K562 (cell line): ENCODE results near the gene KCNN4. TPM values are rescaled to one million over a fixed set of nuclear protein-coding genes. Genes with fewer than 3 reads are reported as not detected.

Source experiments
- ATF7 ChIP-seq: fragments of 450-650 bp; IDR thresholded peaks from 2 replicates; pipeline ENCODE4 v1.7.1; 2014; ENCODE audit warnings: mild to moderate bottlenecking, moderate library complexity
- C11orf30 ChIP-seq: fragments of 450-650 bp; IDR thresholded peaks from 2 replicates; pipeline ENCODE4 v1.6.1; 2016; ENCODE audit warnings: low read depth, mild to moderate bottlenecking
- CBX1 ChIP-seq: sonication (generic); IDR thresholded peaks from 2 replicates; pipeline ENCODE4 v1.6.1; 2016; ENCODE audit warnings: antibody characterized with exemption, low read depth, mild to moderate bottlenecking
- FIP1L1 ChIP-seq: fragments of 200-400 bp; formaldehyde crosslinking; IDR thresholded peaks from 2 replicates; pipeline ENCODE4 v1.6.1; 2018; ENCODE audit warnings: mild to moderate bottlenecking, low read depth, low read length; ENCODE audit not compliant: poor library complexity, severe bottlenecking
- FOXP4 ChIP-seq: sonication (generic); formaldehyde crosslinking; IDR thresholded peaks from 2 replicates; pipeline ENCODE4 v1.8.0; 2022; ENCODE audit warnings: mild to moderate bottlenecking, missing genetic modification reagents, borderline replicate concordance
- HMG20B ChIP-seq: fragments of 250-450 bp; sonication (Bioruptor Pico); IDR thresholded peaks from 2 replicates; pipeline ENCODE4 v1.5.0; 2021; ENCODE audit warnings: mild to moderate bottlenecking
- HSF4 ChIP-seq: fragments of 250-450 bp; sonication (Bioruptor Pico); IDR thresholded peaks from 2 replicates; pipeline ENCODE4 v2.1.2; 2022; ENCODE audit warnings: mild to moderate bottlenecking, moderate library complexity, borderline replicate concordance
- ILF3 ChIP-seq: fragments of 450-650 bp; IDR thresholded peaks from 2 replicates; pipeline ENCODE4 v1.6.1; 2018; ENCODE audit warnings: antibody characterized with exemption, mild to moderate bottlenecking, moderate library complexity, borderline replicate concordance
- PHB2 ChIP-seq: fragments of 450-650 bp; IDR thresholded peaks from 2 replicates; pipeline ENCODE4 v1.6.1; 2017; ENCODE audit warnings: low read depth
- POU5F1 ChIP-seq: fragments of 150-350 bp; IDR thresholded peaks from 2 replicates; pipeline ENCODE4 v1.6.1; 2014; ENCODE audit warnings: borderline replicate concordance, low read length, low read depth, mild to moderate bottlenecking; ENCODE audit not compliant: partially characterized antibody
- RUNX1 ChIP-seq: sonication (generic); IDR thresholded peaks from 2 replicates; pipeline ENCODE4 v1.6.1; 2016; ENCODE audit warnings: antibody characterized with exemption, low read depth
- SAFB ChIP-seq: fragments of 200-400 bp; formaldehyde crosslinking; IDR thresholded peaks from 2 replicates; pipeline ENCODE4 v1.6.1; 2017; ENCODE audit warnings: low read depth, low read length, borderline replicate concordance
- SRSF7 ChIP-seq: fragments of 200-400 bp; formaldehyde crosslinking; optimal IDR thresholded peaks from 2 replicates; pipeline ENCODE3; 2017; ENCODE audit warnings: mild to moderate bottlenecking, low read depth, low read length
- TEAD1 ChIP-seq, 2 experiments: fragments of 450-650 bp in 1 of 2; sonication (generic) in 1 of 2; formaldehyde crosslinking; IDR thresholded peaks; 2 replicates each; pipeline versions ENCODE4 v1.4.0 to v1.8.0; 2020 to 2022; ENCODE audit warnings: mild to moderate bottlenecking in 2 of 2, missing genetic modification reagents in 1 of 2
- WHSC1 ChIP-seq: IDR thresholded peaks from one replicate; pipeline ENCODE4 v1.6.1; 2012; ENCODE audit warnings: low read length, control low read depth, inconsistent platforms
- ZBTB26 ChIP-seq: fragments of 450-650 bp; formaldehyde crosslinking; IDR thresholded peaks from 2 replicates; pipeline ENCODE4 v1.4.0; 2022; ENCODE audit warnings: missing genetic modification characterization
- ZC3H4 ChIP-seq: sonication (generic); formaldehyde crosslinking; IDR thresholded peaks from 2 replicates; pipeline ENCODE4 v1.9.0; 2021; ENCODE audit warnings: missing genetic modification reagents, borderline replicate concordance
- ZNF263 ChIP-seq: sonication (generic); formaldehyde crosslinking; IDR thresholded peaks from 2 replicates; pipeline ENCODE4 v1.8.0; 2022; ENCODE audit warnings: mild to moderate bottlenecking, missing genetic modification reagents, borderline replicate concordance
- ZNF551 ChIP-seq: fragments of 250-450 bp; sonication (Bioruptor Pico); IDR thresholded peaks from 2 replicates; pipeline ENCODE4 v1.5.0; 2021; ENCODE audit warnings: mild to moderate bottlenecking, moderate library complexity
- ZNF830 ChIP-seq: fragments of 250-450 bp; sonication (Bioruptor Pico); IDR thresholded peaks from 2 replicates; pipeline ENCODE4 v1.5.0; 2021; ENCODE audit warnings: mild to moderate bottlenecking
- polyA plus RNA-seq, 8 experiments: library from polyadenylated mRNA; depleted of rRNA in 4 of 8; stranded (reverse) in 5 of 8; unstranded in 3 of 8; fragments of >200 nt; fragmentation: Nextera tagmentation in 2 of 8; fragmentation: Illumina TruSeq in 1 of 8; extraction: Ambion mirVana in 2 of 8; extraction: Trizol in 1 of 8; gene quantifications; 2 replicates each; pipeline versions ENCODE4 v1.2.1 to v1.2.3, GENCODE V29; 2011 to 2014; ENCODE audit warnings: inconsistent platforms in 1 of 8, missing spikeins in 1 of 8
- total RNA-seq, 7 experiments: library from RNA; depleted of rRNA in 6 of 7; stranded (reverse); fragments of >200 nt in 6 of 7; fragmentation: Illumina TruSeq in 2 of 7; extraction: Trizol in 2 of 7; gene quantifications; 2 replicates each; pipeline versions ENCODE4 v1.2.1 to v1.2.3, GENCODE V29; 2011 to 2021; ENCODE audit warnings: low replicate concordance in 1 of 7

KCNN4 gene
- total and polyA plus RNA-seq, 9 of the 15 experiments (the other 6 are each of a cell fraction or from before 2014, with no cell fraction given): 0.53 to 37.7 (median 25.9) TPM

- TF ChIP-seq ZBTB26 (CRISPR knock-in tag) (peak; percentile 72; the same call in 1 of the 2 replicates), FIP1L1 (peak; percentile 55), POU5F1 (peak; percentile 67), FOXP4 (0 out of 2 replicates have a peak, but pooled peaks have one; percentile 72), ZNF551 (CRISPR knock-in tag) (no peak), HMG20B (no peak), SAFB (peak; percentile 84; the same call in 1 of the 2 replicates), ZNF830 (CRISPR knock-in tag) (no peak), ILF3 (no peak), PHB2 (no peak), ATF7 (peak; percentile 84), HSF4 (CRISPR knock-in tag) (no peak), RUNX1 (no peak; the same call in 1 of the 2 replicates), C11orf30 (no peak), SRSF7 (no peak), ZC3H4 (CRISPR knock-in tag) (no peak), ZNF263 (CRISPR knock-in tag) (peak; percentile 61; the same call in 1 of the 2 replicates), TEAD1 (CRISPR knock-in tag; IDR thresholded peaks at IDR 0.05) (peak in 1 of 2 experiments; percentile 66; a peak in 1 of 4 replicates), WHSC1 (no peak), CBX1 (peak; percentile 62; the same call in 1 of the 2 replicates)
Observed at GRCh38 chr19:43754503-43755255, 26.1 kb downstream of the KCNN4 start, which contains the start of gene SMG9 (continued).
